ENCODE results near the gene SLC10A3.

- TF ChIP-seq REST (IDR thresholded peaks at IDR 0.05; ENCODE audit: low read depth) (no peak), CREB1 (IDR thresholded peaks at IDR 0.05; ENCODE audit: low read depth) (no peak), NFIC (IDR thresholded peaks at IDR 0.05) (no peak), YY1 (IDR thresholded peaks at IDR 0.05; ENCODE audit: low read depth) (no peak)
Measured at GRCh38 chrX:154489182-154489581, 1.2 kb downstream of the SLC10A3 start.

Data from Ishikawa (cell line).